OCI-LY7 (cell line): ENCODE measurements around the gene SRGAP3. TPM values are rescaled to one million over a fixed set of nuclear protein-coding genes. Genes with fewer than 3 reads are reported as not detected.

Source experiments
- BruUV-seq: library from RNA; stranded (reverse); fragments of 400-500 nt; replicated peaks from 2 replicates; lab custom pipeline; 2021; lab: Mats Ljungman, UMichigan
- CTCF ChIA-PET: fragments of 300-600 bp; sonication (Branson Sonifier 250); formaldehyde crosslinking; loops from one replicate; lab custom pipeline; 2022; ENCODE audit warnings: antibody characterized with exemption; ENCODE audit not compliant: unreplicated experiment; lab: Charles Lee
- POLR2A ChIA-PET: fragments of 300-600 bp; sonication (Branson Sonifier 250); formaldehyde crosslinking; loops from one replicate; lab custom pipeline; 2022; ENCODE audit warnings: antibody characterized with exemption; lab: Charles Lee
- DNase-seq: peaks from one replicate; pipeline ENCODE4 v3.0.0-alpha.2; 2015; ENCODE audit warnings: low spot score
- H2AFZ ChIP-seq: fragments of 200-600 bp; sonication (generic), shearing (Covaris generic); 2 replicates; pipeline ENCODE4 v1.6.1; 2014; ENCODE audit warnings: mild to moderate bottlenecking, antibody characterized with exemption, low read length, moderate library complexity
- H3K27ac ChIP-seq: fragments of 200-600 bp; sonication (generic); 2 replicates; pipeline ENCODE4 v1.5.1; 2014; ENCODE audit warnings: mixed run types, low read depth, mild to moderate bottlenecking, moderate library complexity, low read length, inconsistent platforms; ENCODE audit not compliant: poor library complexity, severe bottlenecking
- H3K36me3 ChIP-seq: fragments of 200-600 bp; sonication (generic); 2 replicates; pipeline ENCODE4 v1.6.1; 2014; ENCODE audit warnings: mild to moderate bottlenecking, antibody characterized with exemption, low read length, moderate library complexity, mixed read lengths; ENCODE audit not compliant: insufficient read depth
- H3K4me1 ChIP-seq: fragments of 200-600 bp; sonication (generic); 2 replicates; pipeline ENCODE4 v1.5.1; 2014; ENCODE audit warnings: mild to moderate bottlenecking, low read length; ENCODE audit not compliant: insufficient read depth, poor library complexity, severe bottlenecking
- H3K4me2 ChIP-seq: fragments of 200-600 bp; sonication (generic); 2 replicates; pipeline ENCODE4 v1.6.1; 2014; ENCODE audit warnings: mild to moderate bottlenecking, low read length
- H3K4me3 ChIP-seq: fragments of 200-600 bp; sonication (generic); 2 replicates; pipeline ENCODE4 v1.5.1; 2014; ENCODE audit warnings: mild to moderate bottlenecking, low read depth, low read length; ENCODE audit not compliant: poor library complexity, severe bottlenecking
- H3K79me2 ChIP-seq: fragments of 200-600 bp; sonication (generic); 2 replicates; pipeline ENCODE4 v1.6.1; 2016; ENCODE audit warnings: low read depth, mild to moderate bottlenecking, low read length, moderate library complexity, mixed read lengths; ENCODE audit not compliant: insufficient read depth
- H3K9me2 ChIP-seq: fragments of 200-600 bp; sonication (generic); 2 replicates; pipeline ENCODE4 v1.6.1; 2016; ENCODE audit warnings: mild to moderate bottlenecking, low read length, mixed read lengths; ENCODE audit not compliant: insufficient read depth
- H3K9me3 ChIP-seq: fragments of 200-600 bp; sonication (generic); 2 replicates; pipeline ENCODE4 v1.6.1; 2014; ENCODE audit warnings: mild to moderate bottlenecking, mixed run types, low read length, mixed read lengths
- H4K20me1 ChIP-seq: fragments of 200-600 bp; sonication (generic); 2 replicates; pipeline ENCODE4 v1.6.1; 2014; ENCODE audit warnings: mild to moderate bottlenecking, antibody characterized with exemption, low read length, moderate library complexity, mixed read lengths; ENCODE audit not compliant: insufficient read depth
- EZH2phosphoT487 ChIP-seq: fragments of 200-600 bp; sonication (generic); IDR thresholded peaks from 2 replicates; pipeline ENCODE4 v1.6.1; 2018; ENCODE audit warnings: low read depth, borderline replicate concordance, mild to moderate bottlenecking, mixed run types, antibody characterized with exemption, low read length, moderate library complexity, mixed read lengths
- intact Hi-C: fragments of 100-400 bp; cut with micrococcal nuclease; formaldehyde crosslinking; loops from one replicate; pipeline ENCODE4 v1.10.0; 2022; ENCODE audit not compliant: unreplicated experiment
- total RNA-seq, 2 experiments: library from RNA; depleted of rRNA in 1 of 2; stranded (reverse); fragments of >200 nt in 1 of 2; shearing (Covaris generic) in 1 of 2; gene quantifications; 2 replicates each; pipeline ENCODE4 v1.2.3, GENCODE V29; 2014 to 2022
- TF ChIP-seq, protein P1 (sequence below): fragments of 200-600 bp; sonication (generic); conservative IDR thresholded peaks from 2 replicates; pipeline ENCODE4 v1.5.1; 2014; ENCODE audit warnings: mild to moderate bottlenecking, antibody characterized with exemption, low read length, moderate library complexity, mixed read lengths

The SRGAP3 gene
- total RNA-seq, 2 experiments from 2014 or later, result 1.5 to 1.7 TPM

DNA sequence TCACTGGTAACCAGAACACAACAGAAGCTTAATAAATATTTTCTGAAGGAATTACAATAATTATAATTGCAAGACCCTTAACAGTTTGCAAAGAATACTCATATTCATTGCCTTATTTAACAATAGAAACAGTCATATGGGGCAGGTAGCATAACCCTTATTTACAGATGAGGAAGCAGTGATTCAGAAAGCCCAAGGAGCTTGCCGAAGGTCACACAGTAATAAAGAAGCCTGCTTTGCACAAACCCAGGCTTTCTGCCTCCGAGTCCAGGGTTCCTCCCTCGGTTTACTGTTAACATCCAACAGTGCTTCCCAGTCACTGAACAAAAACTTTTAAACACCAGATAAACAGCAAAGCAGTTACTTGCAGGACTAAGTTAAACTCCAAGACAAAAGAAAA is 35.3 kb downstream of the SRGAP3 start:
- Histone ChIP-seq H3K79me2 (no peaks in the 10 kb centered on the region), H3K27ac (no peak overlapping the region), H3K4me2 (no peak overlapping the region), H3K4me3 (no peak overlapping the region), H3K9me3 (no peaks in the 10 kb centered on the region), H2AFZ (no peak overlapping the region), H3K9me2 (no peaks in the 10 kb centered on the region), H3K4me1 (no peaks in the 10 kb centered on the region), H4K20me1 (no peaks in the 10 kb centered on the region), H3K36me3 (no peaks in the 10 kb centered on the region)
- POLR2A ChIA-PET, result interaction anchor here (0.6 to 0.9 kb wide), 2 partner anchors 25 to 73 kb away, joined by 3 to 7 read pairs; no protein-coding TSS in a partner anchor
- no peak for TF ChIP-seq EZH2phosphoT487
- TF ChIP-seq, protein P1, sequence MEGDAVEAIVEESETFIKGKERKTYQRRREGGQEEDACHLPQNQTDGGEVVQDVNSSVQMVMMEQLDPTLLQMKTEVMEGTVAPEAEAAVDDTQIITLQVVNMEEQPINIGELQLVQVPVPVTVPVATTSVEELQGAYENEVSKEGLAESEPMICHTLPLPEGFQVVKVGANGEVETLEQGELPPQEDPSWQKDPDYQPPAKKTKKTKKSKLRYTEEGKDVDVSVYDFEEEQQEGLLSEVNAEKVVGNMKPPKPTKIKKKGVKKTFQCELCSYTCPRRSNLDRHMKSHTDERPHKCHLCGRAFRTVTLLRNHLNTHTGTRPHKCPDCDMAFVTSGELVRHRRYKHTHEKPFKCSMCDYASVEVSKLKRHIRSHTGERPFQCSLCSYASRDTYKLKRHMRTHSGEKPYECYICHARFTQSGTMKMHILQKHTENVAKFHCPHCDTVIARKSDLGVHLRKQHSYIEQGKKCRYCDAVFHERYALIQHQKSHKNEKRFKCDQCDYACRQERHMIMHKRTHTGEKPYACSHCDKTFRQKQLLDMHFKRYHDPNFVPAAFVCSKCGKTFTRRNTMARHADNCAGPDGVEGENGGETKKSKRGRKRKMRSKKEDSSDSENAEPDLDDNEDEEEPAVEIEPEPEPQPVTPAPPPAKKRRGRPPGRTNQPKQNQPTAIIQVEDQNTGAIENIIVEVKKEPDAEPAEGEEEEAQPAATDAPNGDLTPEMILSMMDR, result no peak
- DNase-seq, result no peak
- CTCF ChIA-PET, result no interaction called here
- BruUV-seq, result no TSS peak
- intact Hi-C loops, result no loop called here

DNA sequence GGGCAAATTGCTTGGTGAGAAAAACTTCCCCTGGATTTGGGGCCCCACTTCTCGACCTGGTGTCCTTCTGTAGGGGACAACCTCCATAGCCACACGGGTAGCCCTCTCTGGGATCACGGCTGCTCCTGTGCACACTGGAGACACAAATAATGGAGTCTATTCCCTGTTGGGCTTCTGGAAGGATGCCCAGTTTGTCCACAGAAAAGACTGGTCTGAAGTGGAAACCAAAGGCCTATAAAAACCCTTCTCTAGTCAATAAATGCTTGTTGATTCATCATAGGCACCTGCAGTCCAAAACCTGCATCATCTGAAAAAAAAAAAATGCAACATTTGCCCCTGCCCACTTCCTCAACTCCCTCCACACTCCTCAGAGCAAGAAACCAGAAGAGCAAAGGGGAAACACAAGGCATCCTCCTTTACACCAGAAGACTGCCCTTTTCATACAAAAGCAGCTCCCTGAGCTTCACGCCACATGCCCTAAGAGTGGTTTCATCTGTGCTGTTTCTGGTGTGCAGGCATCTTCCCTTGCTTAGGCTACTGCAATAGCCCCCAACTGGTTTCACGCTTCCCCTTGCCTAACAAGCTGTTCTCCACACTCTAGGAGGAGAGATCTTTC is 36.3 kb downstream of the SRGAP3 start:
- H3K36me3 ChIP-seq, result no peaks in the 10 kb centered on the region
- POLR2A ChIA-PET, result interaction anchor here (0.6 to 0.7 kb wide), 3 partner anchors 42 to 99 kb away, joined by 3 to 5 read pairs (median 4); no protein-coding TSS in a partner anchor
- H3K4me3 ChIP-seq, result no peak overlapping the region
- no peak overlapping the region for H3K4me2 ChIP-seq
- no peaks in the 10 kb centered on the region for H4K20me1 ChIP-seq
- CTCF ChIA-PET, result no interaction called here
- H3K79me2 ChIP-seq, result no peaks in the 10 kb centered on the region
- H3K9me2 ChIP-seq, result no peaks in the 10 kb centered on the region
- no peak overlapping the region for H3K27ac ChIP-seq
- no peaks in the 10 kb centered on the region for H3K4me1 ChIP-seq
- no peak overlapping the region for H2AFZ ChIP-seq
- no peak for DNase-seq
- TF ChIP-seq EZH2phosphoT487, result no peak
- TF ChIP-seq, protein P1, result no peak
- no TSS peak for BruUV-seq
- H3K9me3 ChIP-seq, result no peaks in the 10 kb centered on the region
- intact Hi-C loops, result no loop called here
